Omental fat pad (tissue), 4 donors: ENCODE measurements around the gene SGMS2. TPM values are rescaled to one million over a fixed set of nuclear protein-coding genes. Genes with fewer than 3 reads are reported as not detected.

Experiments
- ATAC-seq: fragments of 150-250 bp; one replicate; pipeline ENCODE4 v1.9.1; 2016; ENCODE audit warnings: mild to moderate bottlenecking, moderate library complexity; ENCODE audit not compliant: low FRiP score
- DNase-seq: peaks from one replicate; pipeline ENCODE4 v3.0.0-alpha.2; 2019; ENCODE audit warnings: low spot score
- CTCF ChIP-seq, 3 donors: fragments of 450-650 bp; IDR thresholded peaks; one replicate each; pipeline ENCODE4 v1.5.1; 2016 to 2017; ENCODE audit warnings: antibody characterized with exemption in 3 of 3, mild to moderate bottlenecking in 3 of 3, moderate library complexity in 2 of 3
- total RNA-seq, 4 donors: library from RNA; depleted of rRNA; stranded (reverse); fragments of >200 nt; gene quantifications; one replicate each; pipeline ENCODE4 v1.1.0, GENCODE V29; 2016

The SGMS2 gene
- total RNA-seq, 4 donors from 2014 or later: 20.2 to 473 (median 149) TPM

DNA sequence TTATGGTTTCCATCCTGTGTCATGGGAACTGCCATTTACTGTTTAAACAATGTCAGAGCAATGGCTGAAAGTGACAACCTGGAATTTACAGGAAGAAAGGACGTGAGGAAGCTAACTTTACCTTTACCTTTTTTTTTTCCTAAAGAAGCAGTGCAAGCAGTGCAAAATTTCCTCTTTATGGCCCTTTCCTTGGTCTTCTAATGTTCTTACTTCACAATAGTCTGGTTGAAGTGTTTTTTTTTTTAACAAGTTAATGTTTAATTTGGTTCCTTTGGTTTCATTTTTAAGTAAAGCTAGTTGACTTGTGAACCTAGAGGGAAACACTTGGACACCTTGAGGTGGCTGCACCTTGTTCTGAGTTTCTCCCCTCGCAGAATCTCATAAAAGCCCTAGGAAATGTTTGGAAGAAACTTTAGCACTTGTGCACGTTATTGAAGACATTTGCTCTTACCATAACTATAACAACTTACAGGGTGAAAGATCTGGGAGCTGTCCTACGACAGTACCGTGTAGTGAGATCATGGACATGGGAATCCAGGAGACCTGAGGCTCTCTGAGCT lies 1.8 kb downstream of the SGMS2 start:
- no peak for ATAC-seq

GRCh38 chr4:107828315-107829090 lies 3.8 kb downstream of the SGMS2 start:
- ATAC-seq: no peak
- TF ChIP-seq CTCF (IDR thresholded peaks at IDR 0.05): no peak
- no peak for DNase-seq

More for the DNA sequence above, 1.8 kb downstream of the SGMS2 start:
- DNase-seq: no peak
- no peak for TF ChIP-seq CTCF (IDR thresholded peaks at IDR 0.05)

GRCh38 chr4:107831140-107831539 lies 6.4 kb downstream of the SGMS2 start:
- no peak for TF ChIP-seq CTCF (IDR thresholded peaks at IDR 0.05)
- ATAC-seq (no peak), DNase-seq (no peak)

DNA sequence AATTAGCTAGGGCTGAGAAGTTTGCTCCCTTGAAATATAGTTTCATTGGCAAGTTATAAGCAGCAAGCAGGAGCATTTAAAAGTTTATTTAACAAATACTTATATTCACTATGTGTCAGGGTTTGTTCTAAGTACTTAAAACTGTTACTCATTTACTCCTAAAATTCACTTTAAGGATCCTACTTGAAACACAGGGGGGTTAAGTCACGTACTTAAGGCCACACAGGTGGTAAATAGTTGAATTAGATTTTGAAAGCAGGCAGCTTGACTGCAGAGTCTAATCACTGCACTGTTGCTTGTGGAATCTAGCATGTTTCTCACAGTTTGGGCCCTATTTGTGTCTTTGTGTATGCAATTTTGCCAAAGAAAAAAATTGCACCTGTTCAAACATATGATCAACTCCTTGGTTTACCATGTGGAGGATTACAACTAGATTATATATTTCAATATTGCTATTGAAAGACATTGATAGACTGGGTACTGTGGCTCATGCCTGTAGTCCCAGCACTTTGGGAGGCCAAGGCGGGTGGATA lies 7.6 kb downstream of the SGMS2 start:
- no peak for ATAC-seq
- DNase-seq: no peak
- no peak for TF ChIP-seq CTCF (IDR thresholded peaks at IDR 0.05)

GRCh38 chr4:107834241-107834794 lies 9.6 kb downstream of the SGMS2 start:
- TF ChIP-seq CTCF (IDR thresholded peaks at IDR 0.05): no peak
- DNase-seq: no peak
- no peak for ATAC-seq

DNA sequence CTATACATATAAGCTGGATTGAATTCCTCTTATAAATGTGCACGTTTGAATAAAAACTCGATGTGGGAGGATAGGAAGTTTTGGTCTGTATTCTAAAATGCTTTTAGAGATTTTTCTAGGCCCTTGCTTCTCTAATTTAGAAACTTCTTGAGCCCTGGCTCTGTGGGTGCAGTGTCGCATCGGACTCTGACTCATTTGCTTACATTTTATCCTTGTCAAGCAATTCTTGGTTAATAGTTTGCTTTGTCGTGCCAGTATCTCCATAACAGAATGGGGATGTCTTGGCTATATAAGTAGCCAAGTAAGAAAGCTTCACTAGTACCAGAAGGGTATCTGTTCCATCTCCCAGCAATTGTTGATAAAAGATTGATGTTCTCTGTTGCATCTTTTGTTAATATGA lies 10.7 kb downstream of the SGMS2 start:
- DNase-seq (no peak), ATAC-seq (no peak)
- TF ChIP-seq CTCF (IDR thresholded peaks at IDR 0.05): no peak
